HEK293 (cell line): ENCODE measurements around the gene PKMYT1.

ENCODE experiments used
- KLF8 ChIP-seq: fragments of 450-650 bp; formaldehyde crosslinking; IDR thresholded peaks from 2 replicates; pipeline ENCODE4 v1.5.1; 2016; ENCODE audit warnings: missing biosample characterization, missing genetic modification characterization
- KLF9 ChIP-seq: fragments of 450-650 bp; formaldehyde crosslinking; IDR thresholded peaks from 2 replicates; pipeline ENCODE4 v1.5.1; 2016; ENCODE audit warnings: missing biosample characterization, missing genetic modification characterization, low read depth
- MZF1 ChIP-seq: fragments of 450-650 bp; formaldehyde crosslinking; IDR thresholded peaks from 2 replicates; pipeline ENCODE4 v1.5.1; 2017; ENCODE audit warnings: missing biosample characterization, missing genetic modification characterization, borderline replicate concordance
- OVOL3 ChIP-seq: fragments of 450-650 bp; formaldehyde crosslinking; IDR thresholded peaks from 2 replicates; pipeline ENCODE4 v1.5.1; 2016; ENCODE audit warnings: missing biosample characterization, missing genetic modification characterization
- SETDB1 ChIP-seq: IDR thresholded peaks from one replicate; pipeline ENCODE4 v1.6.1; 2017; ENCODE audit warnings: mild to moderate bottlenecking, low read length, moderate library complexity, mixed read lengths; ENCODE audit not compliant: insufficient read length
- TCF7L2 ChIP-seq: IDR thresholded peaks from 2 replicates; pipeline ENCODE4 v1.6.1; 2011; ENCODE audit warnings: low read depth, mild to moderate bottlenecking, inconsistent platforms, low read length, moderate library complexity, borderline replicate concordance
- YY1 ChIP-seq: fragments of 450-650 bp; formaldehyde crosslinking; IDR thresholded peaks from 2 replicates; pipeline ENCODE4 v1.5.1; 2018; ENCODE audit warnings: missing biosample characterization, missing genetic modification characterization
- ZBTB1 ChIP-seq: fragments of 450-650 bp; formaldehyde crosslinking; IDR thresholded peaks from 2 replicates; pipeline ENCODE4 v1.5.1; 2016; ENCODE audit warnings: missing biosample characterization, missing genetic modification characterization
- ZBTB17 ChIP-seq: fragments of 450-650 bp; formaldehyde crosslinking; IDR thresholded peaks from 2 replicates; pipeline ENCODE4 v1.5.1; 2016; ENCODE audit warnings: missing biosample characterization, missing genetic modification characterization
- ZBTB48 ChIP-seq: fragments of 450-650 bp; formaldehyde crosslinking; IDR thresholded peaks from 2 replicates; pipeline ENCODE4 v1.5.1; 2016; ENCODE audit warnings: missing biosample characterization, missing genetic modification characterization
- ZFP69B ChIP-seq: fragments of 450-650 bp; formaldehyde crosslinking; IDR thresholded peaks from 2 replicates; pipeline ENCODE4 v1.5.1; 2016; ENCODE audit warnings: missing biosample characterization, missing genetic modification characterization
- ZNF184 ChIP-seq: fragments of 450-650 bp; IDR thresholded peaks from 2 replicates; pipeline ENCODE4 v1.5.1; 2018; ENCODE audit warnings: missing biosample characterization, mild to moderate bottlenecking, missing genetic modification characterization
- ZNF223 ChIP-seq: fragments of 450-650 bp; formaldehyde crosslinking; IDR thresholded peaks from 2 replicates; pipeline ENCODE4 v1.5.1; 2016; ENCODE audit warnings: missing biosample characterization, missing genetic modification characterization
- ZNF266 ChIP-seq: fragments of 450-650 bp; formaldehyde crosslinking; IDR thresholded peaks from 2 replicates; pipeline ENCODE4 v1.5.1; 2016; ENCODE audit warnings: missing biosample characterization, missing genetic modification characterization, low read depth
- ZNF423 ChIP-seq: fragments of 450-650 bp; formaldehyde crosslinking; IDR thresholded peaks from 2 replicates; pipeline ENCODE4 v1.5.1; 2016; ENCODE audit warnings: missing biosample characterization, missing genetic modification characterization
- ZNF521 ChIP-seq: fragments of 450-650 bp; formaldehyde crosslinking; IDR thresholded peaks from 2 replicates; pipeline ENCODE4 v1.5.1; 2017; ENCODE audit warnings: missing biosample characterization, mild to moderate bottlenecking, missing genetic modification characterization
- ZNF654 ChIP-seq: fragments of 450-650 bp; formaldehyde crosslinking; IDR thresholded peaks from 2 replicates; pipeline ENCODE4 v1.5.1; 2016; ENCODE audit warnings: low read depth, missing biosample characterization, missing genetic modification characterization
- ZNF664 ChIP-seq: fragments of 450-650 bp; formaldehyde crosslinking; IDR thresholded peaks from 2 replicates; pipeline ENCODE4 v1.5.1; 2016; ENCODE audit warnings: missing biosample characterization, missing genetic modification characterization
- ZNF785 ChIP-seq: fragments of 450-650 bp; formaldehyde crosslinking; IDR thresholded peaks from 2 replicates; pipeline ENCODE4 v1.5.1; 2016; ENCODE audit warnings: missing biosample characterization, missing genetic modification characterization
- ZNF792 ChIP-seq: fragments of 450-650 bp; formaldehyde crosslinking; IDR thresholded peaks from 2 replicates; pipeline ENCODE4 v1.5.1; 2016; ENCODE audit warnings: missing biosample characterization, missing genetic modification characterization
- TF ChIP-seq, protein P1 (sequence below): fragments of 450-650 bp; formaldehyde crosslinking; IDR thresholded peaks from 2 replicates; pipeline ENCODE4 v1.5.1; 2016; ENCODE audit warnings: missing biosample characterization, missing genetic modification characterization
- TF ChIP-seq, protein P2 (sequence below): fragments of 450-650 bp; formaldehyde crosslinking; IDR thresholded peaks from 2 replicates; pipeline ENCODE4 v1.5.1; 2016; ENCODE audit warnings: missing biosample characterization, missing genetic modification characterization, low read depth
- TF ChIP-seq, protein P3 (sequence below): fragments of 450-650 bp; formaldehyde crosslinking; IDR thresholded peaks from 2 replicates; pipeline ENCODE4 v1.5.1; 2016; ENCODE audit warnings: missing biosample characterization, missing genetic modification characterization
- TF ChIP-seq, protein P4 (sequence below): fragments of 450-650 bp; formaldehyde crosslinking; IDR thresholded peaks from 2 replicates; pipeline ENCODE4 v1.5.1; 2016; ENCODE audit warnings: missing biosample characterization, missing genetic modification characterization
- TF ChIP-seq, protein P5 (sequence below): fragments of 450-650 bp; formaldehyde crosslinking; conservative IDR thresholded peaks from 2 replicates; pipeline ENCODE4 v1.5.1; 2016; ENCODE audit warnings: low read depth, missing biosample characterization, missing genetic modification characterization
- TF ChIP-seq, protein P6 (sequence below): fragments of 450-650 bp; formaldehyde crosslinking; IDR thresholded peaks from 2 replicates; pipeline ENCODE4 v1.5.1; 2016; ENCODE audit warnings: missing biosample characterization, missing genetic modification characterization

The PKMYT1 gene

DNA sequence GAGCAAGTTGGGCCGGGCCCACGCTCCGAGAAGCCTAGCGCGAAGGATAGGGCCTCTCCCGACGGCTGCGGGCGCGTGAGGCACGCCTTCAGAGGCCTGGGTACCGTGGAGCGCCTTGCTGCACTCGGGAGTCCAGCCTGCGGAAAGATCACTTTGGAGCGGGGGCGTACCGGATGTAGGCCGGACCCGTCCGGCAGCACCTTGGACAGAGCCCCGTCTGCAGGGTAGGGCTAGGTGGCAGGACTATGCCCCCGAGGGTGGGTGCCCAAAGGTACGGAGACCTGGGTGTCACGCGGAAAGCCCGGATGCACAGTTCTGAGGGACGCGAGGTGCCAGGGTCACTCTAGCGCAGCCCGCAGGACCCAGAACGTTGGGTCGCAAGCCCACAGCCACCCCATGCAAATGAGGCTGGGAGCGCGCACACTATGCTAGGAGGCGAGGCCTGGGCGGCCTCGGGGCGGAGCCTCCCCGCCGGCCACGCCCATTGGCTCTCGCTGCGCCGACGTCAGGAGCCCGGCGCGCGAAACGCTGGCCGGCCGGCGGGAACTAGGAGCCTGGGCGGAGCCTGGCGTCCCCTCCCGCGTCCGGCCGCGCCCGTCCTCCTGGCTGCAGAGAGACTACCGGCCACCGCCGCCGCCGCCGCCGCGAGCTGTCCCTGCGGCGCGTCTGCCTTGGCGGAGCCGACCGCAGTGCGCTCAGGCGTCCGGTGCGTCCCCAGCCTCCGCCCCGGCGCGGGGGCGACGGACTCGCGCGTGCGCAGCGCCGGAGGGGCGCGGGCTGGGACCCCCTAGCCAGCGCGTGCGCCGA, 11.3 kb downstream of the PKMYT1 start, which contains the start of gene PAQR4 (continued):
- TF ChIP-seq, protein P1, sequence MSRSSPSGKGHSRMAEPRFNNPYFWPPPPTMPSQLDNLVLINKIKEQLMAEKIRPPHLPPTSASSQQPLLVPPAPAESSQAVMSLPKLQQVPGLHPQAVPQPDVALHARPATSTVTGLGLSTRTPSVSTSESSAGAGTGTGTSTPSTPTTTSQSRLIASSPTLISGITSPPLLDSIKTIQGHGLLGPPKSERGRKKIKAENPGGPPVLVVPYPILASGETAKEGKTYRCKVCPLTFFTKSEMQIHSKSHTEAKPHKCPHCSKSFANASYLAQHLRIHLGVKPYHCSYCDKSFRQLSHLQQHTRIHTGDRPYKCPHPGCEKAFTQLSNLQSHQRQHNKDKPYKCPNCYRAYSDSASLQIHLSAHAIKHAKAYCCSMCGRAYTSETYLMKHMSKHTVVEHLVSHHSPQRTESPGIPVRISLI, result no peak
- TF ChIP-seq, protein P2, sequence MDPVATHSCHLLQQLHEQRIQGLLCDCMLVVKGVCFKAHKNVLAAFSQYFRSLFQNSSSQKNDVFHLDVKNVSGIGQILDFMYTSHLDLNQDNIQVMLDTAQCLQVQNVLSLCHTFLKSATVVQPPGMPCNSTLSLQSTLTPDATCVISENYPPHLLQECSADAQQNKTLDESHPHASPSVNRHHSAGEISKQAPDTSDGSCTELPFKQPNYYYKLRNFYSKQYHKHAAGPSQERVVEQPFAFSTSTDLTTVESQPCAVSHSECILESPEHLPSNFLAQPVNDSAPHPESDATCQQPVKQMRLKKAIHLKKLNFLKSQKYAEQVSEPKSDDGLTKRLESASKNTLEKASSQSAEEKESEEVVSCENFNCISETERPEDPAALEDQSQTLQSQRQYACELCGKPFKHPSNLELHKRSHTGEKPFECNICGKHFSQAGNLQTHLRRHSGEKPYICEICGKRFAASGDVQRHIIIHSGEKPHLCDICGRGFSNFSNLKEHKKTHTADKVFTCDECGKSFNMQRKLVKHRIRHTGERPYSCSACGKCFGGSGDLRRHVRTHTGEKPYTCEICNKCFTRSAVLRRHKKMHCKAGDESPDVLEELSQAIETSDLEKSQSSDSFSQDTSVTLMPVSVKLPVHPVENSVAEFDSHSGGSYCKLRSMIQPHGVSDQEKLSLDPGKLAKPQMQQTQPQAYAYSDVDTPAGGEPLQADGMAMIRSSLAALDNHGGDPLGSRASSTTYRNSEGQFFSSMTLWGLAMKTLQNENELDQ (tag by site-specific recombination), result no peak
- TF ChIP-seq ZNF223 (tag by site-specific recombination) (no peak), ZFP69B (tag by site-specific recombination) (peak; percentile 85), ZNF184 (tag by site-specific recombination) (no peak), ZNF521 (tag by site-specific recombination) (no peak), ZNF423 (tag by site-specific recombination) (peak; percentile 38; the same call in 1 of the 2 replicates), TCF7L2 (no peak), YY1 (tag by site-specific recombination) (no peak), ZNF266 (tag by site-specific recombination) (no peak), ZBTB48 (tag by site-specific recombination) (peak; percentile 47; the same call in 1 of the 2 replicates), KLF8 (peak; percentile 97), ZBTB17 (tag by site-specific recombination) (peak; percentile 91), ZNF792 (tag by site-specific recombination) (no peak), KLF9 (tag by site-specific recombination) (peak; percentile 74), OVOL3 (no peak), ZBTB1 (tag by site-specific recombination) (no peak), MZF1 (tag by site-specific recombination) (no peak), ZNF785 (no peak), ZNF664 (tag by site-specific recombination) (no peak), ZNF654 (tag by site-specific recombination) (no peak), SETDB1 (no peak)
- TF ChIP-seq, protein P3, sequence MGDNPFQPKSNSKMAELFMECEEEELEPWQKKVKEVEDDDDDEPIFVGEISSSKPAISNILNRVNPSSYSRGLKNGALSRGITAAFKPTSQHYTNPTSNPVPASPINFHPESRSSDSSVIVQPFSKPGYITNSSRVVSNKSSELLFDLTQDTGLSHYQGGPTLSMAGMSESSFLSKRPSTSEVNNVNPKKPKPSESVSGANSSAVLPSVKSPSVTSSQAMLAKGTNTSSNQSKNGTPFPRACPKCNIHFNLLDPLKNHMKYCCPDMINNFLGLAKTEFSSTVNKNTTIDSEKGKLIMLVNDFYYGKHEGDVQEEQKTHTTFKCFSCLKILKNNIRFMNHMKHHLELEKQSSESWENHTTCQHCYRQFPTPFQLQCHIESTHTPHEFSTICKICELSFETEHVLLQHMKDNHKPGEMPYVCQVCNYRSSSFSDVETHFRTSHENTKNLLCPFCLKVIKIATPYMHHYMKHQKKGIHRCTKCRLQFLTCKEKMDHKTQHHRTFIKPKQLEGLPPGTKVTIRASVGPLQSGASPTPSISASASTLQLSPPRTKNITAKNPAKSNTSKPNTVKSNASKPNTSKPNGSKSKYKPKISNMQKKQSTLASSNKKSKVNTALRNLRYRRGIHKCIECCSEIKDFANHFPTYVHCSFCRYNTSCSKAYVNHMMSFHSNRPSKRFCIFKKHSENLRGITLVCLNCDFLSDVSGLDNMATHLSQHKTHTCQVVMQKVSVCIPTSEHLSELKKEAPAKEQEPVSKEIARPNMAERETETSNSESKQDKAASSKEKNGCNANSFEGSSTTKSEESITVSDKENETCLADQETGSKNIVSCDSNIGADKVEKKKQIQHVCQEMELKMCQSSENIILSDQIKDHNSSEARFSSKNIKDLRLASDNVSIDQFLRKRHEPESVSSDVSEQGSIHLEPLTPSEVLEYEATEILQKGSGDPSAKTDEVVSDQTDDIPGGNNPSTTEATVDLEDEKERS (tag by site-specific recombination), result no peak
- TF ChIP-seq, protein P4, sequence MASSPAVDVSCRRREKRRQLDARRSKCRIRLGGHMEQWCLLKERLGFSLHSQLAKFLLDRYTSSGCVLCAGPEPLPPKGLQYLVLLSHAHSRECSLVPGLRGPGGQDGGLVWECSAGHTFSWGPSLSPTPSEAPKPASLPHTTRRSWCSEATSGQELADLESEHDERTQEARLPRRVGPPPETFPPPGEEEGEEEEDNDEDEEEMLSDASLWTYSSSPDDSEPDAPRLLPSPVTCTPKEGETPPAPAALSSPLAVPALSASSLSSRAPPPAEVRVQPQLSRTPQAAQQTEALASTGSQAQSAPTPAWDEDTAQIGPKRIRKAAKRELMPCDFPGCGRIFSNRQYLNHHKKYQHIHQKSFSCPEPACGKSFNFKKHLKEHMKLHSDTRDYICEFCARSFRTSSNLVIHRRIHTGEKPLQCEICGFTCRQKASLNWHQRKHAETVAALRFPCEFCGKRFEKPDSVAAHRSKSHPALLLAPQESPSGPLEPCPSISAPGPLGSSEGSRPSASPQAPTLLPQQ (tag by site-specific recombination), result peak; percentile 92
- TF ChIP-seq, protein P5, sequence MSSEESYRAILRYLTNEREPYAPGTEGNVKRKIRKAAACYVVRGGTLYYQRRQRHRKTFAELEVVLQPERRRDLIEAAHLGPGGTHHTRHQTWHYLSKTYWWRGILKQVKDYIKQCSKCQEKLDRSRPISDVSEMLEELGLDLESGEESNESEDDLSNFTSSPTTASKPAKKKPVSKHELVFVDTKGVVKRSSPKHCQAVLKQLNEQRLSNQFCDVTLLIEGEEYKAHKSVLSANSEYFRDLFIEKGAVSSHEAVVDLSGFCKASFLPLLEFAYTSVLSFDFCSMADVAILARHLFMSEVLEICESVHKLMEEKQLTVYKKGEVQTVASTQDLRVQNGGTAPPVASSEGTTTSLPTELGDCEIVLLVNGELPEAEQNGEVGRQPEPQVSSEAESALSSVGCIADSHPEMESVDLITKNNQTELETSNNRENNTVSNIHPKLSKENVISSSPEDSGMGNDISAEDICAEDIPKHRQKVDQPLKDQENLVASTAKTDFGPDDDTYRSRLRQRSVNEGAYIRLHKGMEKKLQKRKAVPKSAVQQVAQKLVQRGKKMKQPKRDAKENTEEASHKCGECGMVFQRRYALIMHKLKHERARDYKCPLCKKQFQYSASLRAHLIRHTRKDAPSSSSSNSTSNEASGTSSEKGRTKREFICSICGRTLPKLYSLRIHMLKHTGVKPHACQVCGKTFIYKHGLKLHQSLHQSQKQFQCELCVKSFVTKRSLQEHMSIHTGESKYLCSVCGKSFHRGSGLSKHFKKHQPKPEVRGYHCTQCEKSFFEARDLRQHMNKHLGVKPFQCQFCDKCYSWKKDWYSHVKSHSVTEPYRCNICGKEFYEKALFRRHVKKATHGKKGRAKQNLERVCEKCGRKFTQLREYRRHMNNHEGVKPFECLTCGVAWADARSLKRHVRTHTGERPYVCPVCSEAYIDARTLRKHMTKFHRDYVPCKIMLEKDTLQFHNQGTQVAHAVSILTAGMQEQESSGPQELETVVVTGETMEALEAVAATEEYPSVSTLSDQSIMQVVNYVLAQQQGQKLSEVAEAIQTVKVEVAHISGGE (tag by site-specific recombination), result peak; percentile 93
- TF ChIP-seq, protein P6, sequence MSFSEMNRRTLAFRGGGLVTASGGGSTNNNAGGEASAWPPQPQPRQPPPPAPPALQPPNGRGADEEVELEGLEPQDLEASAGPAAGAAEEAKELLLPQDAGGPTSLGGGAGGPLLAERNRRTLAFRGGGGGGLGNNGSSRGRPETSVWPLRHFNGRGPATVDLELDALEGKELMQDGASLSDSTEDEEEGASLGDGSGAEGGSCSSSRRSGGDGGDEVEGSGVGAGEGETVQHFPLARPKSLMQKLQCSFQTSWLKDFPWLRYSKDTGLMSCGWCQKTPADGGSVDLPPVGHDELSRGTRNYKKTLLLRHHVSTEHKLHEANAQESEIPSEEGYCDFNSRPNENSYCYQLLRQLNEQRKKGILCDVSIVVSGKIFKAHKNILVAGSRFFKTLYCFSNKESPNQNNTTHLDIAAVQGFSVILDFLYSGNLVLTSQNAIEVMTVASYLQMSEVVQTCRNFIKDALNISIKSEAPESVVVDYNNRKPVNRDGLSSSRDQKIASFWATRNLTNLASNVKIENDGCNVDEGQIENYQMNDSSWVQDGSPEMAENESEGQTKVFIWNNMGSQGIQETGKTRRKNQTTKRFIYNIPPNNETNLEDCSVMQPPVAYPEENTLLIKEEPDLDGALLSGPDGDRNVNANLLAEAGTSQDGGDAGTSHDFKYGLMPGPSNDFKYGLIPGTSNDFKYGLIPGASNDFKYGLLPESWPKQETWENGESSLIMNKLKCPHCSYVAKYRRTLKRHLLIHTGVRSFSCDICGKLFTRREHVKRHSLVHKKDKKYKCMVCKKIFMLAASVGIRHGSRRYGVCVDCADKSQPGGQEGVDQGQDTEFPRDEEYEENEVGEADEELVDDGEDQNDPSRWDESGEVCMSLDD, result no peak
